C1 segment of cervical spinal cord (tissue), 14 donors: ENCODE measurements around the gene RIBC1.
"Not testable (repeated sequence)": the region's sequence is repeated elsewhere in the genome, so short reads cannot be mapped to it uniquely, and the experiment has no call there.

Experiments
- DNase-seq, 14 donors: peaks; one replicate each; lab custom pipeline; 2025; lab: John Stamatoyannopoulos, UW

RIBC1 gene

DNA sequence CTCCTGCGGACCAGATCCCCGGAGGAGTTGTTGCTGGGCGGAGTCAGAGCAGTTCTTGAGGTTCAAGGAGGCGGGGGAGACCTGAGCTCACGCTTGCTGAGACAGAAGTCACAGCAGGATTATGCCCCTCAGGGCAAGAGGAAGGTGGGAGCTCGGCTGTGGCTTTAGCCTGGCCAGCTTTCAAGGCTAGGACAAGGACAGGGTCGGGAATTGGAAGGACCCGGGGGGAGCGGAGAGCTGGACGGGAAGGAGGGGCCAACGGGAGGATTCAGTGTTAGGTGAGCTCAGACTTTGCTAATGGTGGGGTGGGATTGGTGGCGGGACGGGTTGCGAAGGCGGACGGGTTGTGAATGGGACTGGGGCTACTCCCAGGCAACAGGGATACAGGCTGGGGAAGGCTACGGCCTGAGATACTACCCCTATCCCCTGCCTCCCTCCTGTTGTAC is at the start of gene RIBC1:
RIBC1 (plus strand) TSS at position 13 of the 446 bp plus-strand sequence. CDS start 3,404 bp downstream, outside the sequence.
- DNase-seq, result no peak

DNA sequence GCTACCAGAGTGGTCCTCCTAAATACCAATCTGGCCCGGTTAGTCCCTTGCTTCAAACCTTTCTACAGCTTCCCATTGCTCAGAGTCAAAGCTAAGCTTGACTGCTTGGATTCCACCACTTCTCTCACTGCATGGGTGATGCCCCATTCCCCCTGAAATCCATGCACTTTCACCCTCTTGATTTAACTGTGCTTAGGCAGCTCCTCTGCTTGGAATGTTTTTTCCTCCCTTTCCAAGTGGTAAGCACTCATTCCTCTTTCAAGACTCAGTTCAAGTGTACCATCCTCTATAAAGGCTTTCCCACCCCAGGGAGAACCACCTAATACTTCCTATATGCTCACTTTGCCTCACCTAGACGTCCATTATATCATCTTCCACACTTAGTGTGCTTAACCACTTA is 49.4 kb upstream of the RIBC1 start:
- no peak for DNase-seq

DNA sequence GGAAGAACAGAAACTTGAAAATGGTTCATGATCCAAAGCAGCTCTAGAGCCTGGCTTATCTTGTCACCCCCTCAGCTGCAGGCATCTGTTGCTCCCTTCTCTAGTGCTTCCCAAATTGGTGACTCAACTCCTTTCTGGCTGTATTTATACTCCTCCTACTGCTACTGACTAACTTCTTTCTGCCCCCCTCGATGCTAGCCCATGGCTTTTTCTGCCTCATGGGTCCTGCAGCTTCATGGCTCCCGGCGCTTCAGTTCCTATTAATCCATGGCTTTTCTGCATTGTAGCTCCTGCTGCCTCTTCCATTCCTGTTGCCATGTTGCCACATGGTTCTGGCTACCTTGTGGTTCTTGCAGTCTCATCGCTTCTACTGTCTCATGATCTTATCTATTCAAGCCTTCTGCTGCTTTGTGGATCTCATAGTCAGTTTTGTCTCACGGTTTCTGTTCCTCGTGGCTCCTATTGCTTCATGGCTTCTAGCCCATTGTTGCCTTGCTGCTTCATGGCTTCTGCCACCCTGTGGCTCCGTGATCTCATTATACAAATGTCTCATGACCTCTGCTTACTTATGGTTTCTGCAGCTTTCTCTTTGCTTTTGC is 48.4 kb upstream of the RIBC1 start:
- DNase-seq, result peak in 1 of 14 donors; percentile 1

DNA sequence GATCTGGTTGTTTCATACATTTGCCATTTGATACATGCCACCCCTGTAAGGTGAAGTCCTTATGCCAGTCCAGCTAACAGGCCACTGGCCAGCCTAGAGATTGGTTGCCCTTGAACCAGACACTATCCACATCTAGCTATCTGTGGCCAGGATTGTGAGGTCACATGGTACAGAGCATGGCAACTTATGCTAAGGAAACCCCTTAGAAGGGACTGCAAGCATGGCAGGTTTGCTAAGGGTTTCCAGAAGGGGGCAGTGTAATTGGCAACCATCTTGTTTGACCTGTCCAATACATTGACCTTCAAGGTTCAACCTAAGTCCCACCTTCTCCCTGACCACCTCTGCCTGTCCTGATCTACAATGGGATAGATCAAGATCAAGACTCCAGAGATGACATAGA is 47.8 kb upstream of the RIBC1 start:
- no peak for DNase-seq

DNA sequence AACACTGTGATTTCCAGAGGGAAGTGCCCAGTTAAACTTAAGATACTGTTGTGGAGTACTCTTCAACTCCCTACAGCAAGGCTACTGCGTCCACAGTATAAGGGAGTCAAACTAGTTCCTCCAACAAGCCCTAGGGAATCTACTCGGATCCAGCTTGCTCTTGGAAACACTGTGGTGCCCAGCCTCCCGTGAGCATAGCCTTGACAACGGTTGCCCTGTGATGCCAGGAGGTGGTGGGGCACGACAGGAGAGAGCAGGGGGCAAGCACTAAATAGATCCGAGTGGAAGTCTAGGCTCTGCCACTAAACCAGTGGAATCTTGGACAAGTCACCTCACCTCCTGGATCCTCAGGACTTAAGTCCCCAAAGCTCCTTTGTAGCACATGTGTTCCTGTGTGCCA is 45.8 kb upstream of the RIBC1 start:
- no peak for DNase-seq

DNA sequence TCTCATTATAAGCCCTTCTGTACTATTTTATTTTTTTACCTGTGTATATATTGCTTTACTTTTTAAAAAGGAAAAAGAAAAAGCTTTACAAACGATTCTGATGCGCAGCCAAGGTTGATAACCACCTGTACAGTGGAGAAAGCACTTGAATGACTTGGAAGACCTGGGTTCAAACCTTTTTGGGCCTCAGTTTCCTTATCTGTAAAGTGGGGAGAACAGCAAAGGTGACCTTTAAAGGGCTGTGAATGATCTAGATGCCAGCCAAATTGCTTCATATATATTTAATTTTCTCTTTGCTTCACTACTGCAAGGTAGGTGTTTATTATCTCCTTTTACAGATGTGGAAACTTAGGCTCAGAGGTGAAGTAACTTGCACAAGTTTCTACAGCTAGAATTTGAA is 45.2 kb upstream of the RIBC1 start:
- no peak for DNase-seq

DNA sequence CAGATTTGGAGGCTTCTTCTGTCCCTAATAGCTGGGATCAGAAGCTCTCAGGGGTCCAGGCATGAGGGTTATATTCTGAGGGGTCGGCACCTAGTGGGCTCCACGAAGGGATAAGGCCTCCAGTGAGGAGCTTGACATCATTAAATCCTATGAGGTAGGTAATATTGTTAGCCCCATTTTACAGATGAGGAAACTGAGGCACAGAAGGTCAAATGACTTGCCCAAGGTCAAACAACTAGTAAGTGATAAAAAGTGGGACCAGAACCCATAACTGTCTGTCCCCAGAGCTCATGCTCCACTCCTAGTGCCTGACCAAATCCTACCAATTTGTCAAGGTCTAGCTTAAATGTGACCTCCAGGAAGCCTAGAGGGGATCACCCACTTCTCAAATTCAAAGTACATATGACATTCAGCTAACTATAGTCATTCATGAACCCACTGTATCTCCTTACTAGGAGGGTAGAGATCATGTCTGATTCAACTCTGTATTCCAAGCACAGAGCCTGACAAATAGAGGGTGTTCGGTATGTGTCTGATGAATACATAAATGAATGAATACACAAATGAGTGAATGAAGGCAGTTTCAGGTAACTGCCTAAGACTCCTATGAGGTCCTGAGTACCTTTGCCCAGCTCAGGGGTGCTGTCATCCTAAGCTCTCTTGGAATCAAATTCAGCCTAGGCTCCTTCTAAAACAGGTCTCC is 43.5 kb upstream of the RIBC1 start:
- no peak for DNase-seq

DNA sequence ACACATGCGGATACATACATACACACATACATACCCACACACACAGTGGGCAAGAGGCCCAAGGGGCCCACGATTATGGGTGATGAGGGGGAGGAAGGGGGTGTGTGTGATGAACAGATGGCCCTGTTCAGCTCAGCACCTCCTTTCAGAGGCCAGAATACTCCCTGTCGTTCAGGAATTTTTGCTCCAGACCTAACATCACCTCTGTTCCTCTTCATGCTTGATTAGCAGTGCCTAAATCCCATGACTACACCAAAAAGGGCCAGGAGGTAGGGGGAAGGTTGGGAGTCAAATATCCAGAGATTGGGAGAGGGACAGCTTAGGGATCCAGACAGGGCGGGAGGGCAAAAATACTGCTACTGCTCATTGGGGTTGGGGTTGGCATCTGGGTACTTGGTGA is 42.9 kb upstream of the RIBC1 start:
- DNase-seq, result no peak

DNA sequence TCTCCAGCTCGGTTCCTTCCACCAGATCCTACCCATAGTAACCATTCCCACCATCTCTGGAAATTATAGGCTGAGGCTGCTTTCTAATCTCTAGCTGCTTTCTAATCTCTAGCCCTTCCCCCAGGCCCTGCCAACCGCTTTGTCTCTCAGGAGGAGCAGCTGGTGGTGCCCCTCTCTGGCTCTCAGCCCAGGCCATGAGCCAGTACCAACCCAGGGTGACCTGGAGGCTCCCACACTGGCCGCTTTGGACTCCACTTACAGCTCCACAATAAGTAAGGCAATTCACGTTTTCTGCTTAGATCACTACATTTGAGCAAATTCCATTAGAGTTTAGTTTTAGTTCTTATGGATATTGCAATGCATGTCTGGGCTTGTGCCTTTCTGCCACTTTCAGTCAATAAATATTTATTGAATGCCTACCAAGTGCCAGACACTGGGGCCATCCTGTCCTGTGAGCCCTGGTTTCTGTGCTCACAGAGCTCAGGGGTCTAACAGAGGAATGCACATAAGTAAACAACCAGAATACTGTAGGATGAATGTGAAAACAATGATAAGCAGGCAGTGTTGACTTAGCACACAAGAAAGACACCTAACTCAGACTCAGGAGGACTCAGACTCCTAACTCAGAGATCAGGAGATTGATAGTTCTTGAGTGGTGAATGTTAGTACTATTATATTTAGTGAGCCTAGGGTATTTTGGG is 39.1 kb upstream of the RIBC1 start:
- peak in 1 of 14 donors; percentile 64 for DNase-seq

DNA sequence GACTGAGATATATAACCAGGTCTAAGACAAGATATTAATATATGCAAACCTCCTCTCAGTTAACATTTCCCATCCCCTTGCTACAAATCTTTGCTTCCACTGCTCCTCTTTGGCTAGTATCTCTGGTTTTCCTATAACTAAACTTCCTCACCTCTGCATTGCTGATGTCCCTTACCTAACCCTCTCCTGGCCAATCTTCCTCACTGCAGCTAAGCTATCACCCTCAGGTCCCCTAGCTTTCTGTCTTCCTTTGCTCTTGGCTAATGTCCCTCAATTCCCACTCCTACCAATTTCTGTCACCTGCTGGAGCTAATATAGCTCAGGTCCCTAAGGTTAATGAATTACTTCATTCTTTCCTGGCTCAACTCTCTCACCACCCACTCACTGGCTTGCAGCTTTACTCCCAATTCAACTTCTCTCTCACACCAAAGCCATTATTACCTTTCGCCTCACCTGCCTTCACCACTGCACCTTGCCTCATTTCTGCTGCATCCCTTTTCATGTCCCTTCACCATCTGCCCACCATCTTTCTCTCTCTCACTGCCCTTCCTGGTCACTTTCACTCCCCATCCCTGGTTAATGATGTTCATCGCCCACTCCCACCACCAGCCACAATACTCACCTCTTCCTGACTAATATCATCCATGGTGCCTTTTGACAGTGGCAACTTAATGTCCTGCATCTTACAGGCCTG is 26.9 kb upstream of the RIBC1 start:
- DNase-seq, result no peak

DNA sequence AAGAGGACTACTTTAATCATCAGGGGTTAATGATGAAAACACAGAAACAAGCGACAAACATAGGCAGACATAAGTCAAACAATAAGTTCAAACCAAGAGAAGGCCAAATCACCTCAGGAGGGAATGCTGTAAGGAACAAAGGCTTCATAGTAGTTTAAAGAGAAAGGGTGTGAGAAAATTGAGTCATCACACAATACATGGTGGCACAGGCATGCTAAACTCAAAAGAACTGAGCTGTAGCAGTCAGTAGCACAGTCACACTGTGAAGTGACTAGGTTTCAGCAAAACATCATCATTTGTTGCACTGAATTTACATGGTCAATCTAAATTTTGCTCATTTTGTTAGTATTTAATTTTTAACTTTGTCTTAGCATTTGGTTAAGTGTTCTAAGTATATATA is 24.5 kb upstream of the RIBC1 start:
- DNase-seq, result no peak

DNA sequence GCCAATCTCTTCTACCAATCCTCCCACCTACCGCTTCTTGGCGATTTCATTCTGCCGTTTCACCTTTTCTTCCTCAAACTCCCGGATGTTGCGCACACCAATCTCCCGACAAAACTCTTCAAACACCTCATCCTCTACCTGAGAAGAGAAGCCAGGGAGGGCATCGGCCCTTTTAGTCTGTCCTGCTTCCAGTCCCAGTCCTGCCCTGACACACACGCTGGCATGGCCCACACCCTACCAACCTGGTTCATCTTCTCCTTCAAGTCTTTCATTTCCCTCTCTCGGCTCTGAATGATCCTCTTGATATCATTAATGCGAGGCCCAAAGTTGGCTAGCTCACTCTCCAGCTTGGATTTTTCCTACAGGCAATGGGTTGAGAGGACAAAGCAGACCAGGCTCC is 19.1 kb upstream of the RIBC1 start:
- DNase-seq, result no peak

DNA sequence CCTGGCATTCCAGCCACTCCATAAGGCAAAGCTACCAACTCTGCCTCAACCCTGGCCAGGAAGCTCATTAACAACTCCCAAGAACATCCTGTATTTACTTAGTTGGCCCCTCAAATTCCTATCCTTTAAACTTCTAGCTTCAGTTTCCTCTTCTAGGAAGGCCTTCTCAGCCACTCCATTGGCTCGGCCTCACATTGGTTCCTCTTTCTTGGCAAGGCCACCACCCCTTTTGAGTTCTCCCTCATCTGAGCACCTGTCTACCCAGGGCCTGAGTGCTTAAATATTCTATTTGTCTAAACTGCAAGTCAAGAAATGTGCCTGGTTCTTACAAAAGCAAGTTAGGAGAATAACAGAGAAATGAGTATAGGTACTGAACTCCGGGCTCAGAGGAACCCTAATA is 10.2 kb upstream of the RIBC1 start:
- DNase-seq, result no peak

DNA sequence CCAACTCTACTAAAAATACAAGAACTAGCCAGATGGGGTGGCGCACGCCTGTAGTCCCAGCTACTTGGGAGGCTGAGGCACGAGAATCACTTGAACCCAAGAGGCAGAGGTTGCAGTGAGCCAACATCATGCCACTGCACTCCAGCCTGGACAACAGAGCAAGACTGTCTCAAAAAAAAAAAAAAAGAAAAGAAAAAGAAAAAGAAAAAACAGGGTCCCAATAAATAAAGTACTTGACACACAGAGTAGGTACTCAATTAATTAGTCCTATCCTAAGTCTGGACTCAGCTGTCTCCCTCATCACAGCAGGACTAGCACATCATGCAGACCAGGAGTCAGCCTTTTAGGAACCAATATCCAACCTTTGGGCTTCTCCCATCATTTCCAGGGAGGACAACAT is 2.3 kb upstream of the RIBC1 start:
- not testable (repeated sequence) for DNase-seq

DNA sequence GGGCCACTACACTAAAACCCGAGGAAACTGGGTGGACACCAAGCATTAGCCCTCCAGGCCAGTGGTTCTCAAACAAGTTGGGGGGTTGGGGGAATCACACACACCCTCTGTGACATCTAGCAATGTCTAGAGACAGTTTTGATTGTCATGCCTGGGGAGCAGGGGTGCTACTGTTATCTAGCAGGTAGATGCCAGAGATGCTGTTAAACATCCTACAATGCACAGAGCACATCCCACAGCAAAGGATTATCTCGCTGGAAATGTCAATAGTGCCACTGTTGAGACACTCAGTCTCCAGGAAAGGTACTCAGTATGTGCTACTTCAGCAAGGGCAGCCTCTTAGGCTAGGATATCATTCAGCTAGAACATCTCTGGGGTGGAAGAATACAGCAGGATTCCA is 1.5 kb upstream of the RIBC1 start:
- DNase-seq, result peak in 1 of 14 donors; percentile 0

DNA sequence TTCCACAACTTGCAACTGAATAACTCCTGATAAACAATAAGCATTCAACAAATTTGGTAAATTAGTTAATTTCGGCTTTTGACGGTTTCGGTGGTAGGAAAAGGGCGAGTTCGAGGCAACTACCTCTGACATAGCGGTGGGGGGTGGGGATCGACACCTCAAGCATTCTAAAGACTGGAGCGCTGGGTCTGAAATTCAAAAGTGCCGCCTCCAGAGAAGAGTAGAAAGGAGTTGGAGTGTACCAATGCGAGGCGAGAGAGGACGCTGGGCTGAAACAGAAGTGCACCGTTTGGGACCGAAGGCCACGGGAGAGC is 944 bp upstream of the RIBC1 start:
- DNase-seq, result no peak

DNA sequence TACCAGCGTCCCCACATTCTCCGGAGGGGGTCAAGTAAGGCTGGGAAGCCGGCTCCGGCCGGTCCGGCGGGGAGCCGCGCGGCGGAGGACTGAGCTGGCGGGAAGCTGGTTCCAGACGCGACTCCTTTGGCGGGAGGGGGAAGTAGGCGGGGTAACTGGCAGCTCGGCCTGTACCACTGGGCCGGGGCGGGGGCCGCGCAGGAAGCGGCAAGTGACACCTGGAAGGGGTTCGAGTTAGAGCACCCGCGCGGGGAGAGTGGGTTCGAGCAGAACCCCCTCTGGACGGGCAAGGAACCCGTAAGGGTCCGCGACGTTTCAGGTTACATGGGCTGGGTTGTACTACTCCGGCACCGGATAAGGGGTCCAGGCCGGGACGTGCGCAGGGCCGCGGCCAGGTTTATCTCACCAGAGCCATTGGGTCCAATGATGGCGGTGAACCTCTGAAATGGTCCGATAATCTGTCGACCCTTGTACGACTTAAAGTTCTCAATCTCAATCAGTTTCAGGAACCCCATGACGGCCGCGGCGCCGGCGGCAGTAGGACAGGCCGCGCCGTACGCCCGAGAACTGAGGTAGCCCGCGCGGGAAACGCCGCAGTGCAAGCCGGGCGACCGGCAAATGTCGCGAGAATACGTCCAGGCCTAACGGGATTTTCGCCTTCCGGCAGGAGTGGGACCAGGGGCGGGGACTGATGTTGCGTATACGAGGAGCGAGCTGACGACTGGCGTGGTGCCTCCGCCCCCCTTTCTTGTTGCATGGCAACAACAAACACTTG is 400 bp upstream of the RIBC1 start, which contains the start of gene SMC1A:
SMC1A (minus strand) TSS at position 569 of the 775 bp plus-strand sequence; CDS start at position 515, 54 bp downstream.
- peak; percentile 55 to 95 (median 92) for DNase-seq

DNA sequence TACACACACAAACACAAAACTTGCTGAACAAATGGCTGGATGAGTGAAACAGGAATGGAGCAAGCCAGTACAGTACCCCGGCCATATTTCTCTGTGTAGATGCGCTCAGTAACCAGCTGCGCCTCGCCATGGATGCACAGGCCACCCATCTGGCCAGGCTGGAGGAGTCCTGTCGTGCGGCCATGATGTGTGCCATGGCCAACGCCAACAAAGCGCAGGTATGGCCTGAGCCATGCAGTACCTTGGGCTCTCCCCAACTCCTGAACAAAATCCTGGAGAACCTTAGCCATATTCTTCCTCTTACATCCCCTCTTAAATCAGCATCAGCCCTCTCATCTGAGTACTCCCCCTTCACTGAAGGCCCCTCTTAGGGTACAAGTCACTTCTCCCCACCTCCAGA is 7.1 kb downstream of the RIBC1 start:
- no peak for DNase-seq

DNA sequence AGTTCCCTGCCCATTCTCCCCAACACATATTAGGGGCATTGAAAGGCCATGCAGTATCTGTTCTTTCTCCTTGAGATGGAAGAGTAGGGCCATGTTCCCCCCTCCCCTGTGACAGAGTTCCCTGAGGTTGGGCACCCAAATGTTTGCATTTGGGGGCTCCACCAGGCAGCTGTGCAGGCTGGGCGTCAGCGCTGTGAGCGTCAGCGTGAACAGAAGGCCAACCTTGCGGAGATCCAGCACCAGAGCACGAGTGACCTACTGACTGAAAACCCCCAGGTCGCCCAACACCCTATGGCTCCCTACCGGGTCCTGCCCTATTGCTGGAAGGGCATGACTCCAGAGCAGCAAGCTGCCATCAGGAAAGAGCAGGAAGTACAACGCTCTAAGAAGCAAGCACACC is 7.6 kb downstream of the RIBC1 start:
- DNase-seq, result no peak

DNA sequence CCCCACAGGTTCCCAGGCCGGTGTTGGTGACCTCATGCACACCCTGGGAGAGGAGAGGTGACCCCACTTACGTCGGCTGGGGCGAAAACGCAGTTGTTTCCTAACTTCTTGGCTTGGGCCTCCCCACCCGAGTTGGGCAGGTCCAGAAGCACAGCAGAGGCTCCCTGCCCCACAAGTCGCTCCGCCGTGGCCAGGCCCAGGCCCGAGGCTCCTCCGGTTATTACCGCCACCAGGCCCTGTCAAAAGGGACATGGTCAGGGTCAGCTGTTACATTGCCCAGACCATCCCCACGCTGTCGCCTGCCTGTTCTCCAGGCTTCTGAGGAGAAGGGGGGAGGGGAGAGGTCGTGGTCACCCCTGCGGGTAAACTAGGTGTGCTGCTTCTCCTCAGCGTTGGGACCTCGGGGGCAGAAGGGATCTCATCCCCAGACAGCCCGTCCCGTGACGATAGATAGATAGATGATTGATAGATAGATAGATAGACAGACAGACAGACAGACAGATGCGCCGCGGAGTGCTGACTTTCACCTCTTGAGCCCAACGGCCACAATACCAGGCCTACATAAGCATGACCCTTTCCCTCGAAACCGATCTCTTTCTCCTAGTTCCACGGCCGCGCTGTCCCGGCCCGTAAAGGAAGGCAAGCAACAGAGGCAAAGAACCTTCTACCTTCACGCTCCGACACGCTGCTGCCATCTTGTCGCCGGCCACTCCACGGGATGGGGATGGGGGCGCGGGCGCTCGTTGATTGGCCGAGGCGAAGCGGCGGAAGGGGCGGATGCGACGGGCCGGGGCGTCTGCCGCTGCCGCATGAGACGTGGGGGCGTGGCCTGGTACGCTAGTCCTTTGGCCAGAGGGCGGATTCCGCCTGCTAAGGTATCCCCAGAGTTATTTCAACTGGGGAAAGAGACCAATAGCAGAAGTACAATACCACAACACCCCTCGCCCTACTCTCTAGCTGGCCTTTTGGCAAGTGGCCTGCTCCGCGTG is 11.3 kb downstream of the RIBC1 start, which contains the start of gene HSD17B10:
HSD17B10 (minus strand) TSS at position 720 of the 989 bp plus-strand sequence; CDS start at position 695, 25 bp downstream.
- DNase-seq, result peak in 13 of 14 donors; percentile 33 to 89 (median 68)
